HG03521 (cell line): ENCODE results near the gene TMC1.
"Not testable (repeated sequence)": the region's sequence is repeated elsewhere in the genome, so short reads cannot be mapped to it uniquely, and the experiment has no call there.

Experiments used
- ATAC-seq: cut with Tn5 transposase; IDR thresholded peaks from one replicate; pipeline ENCODE4 v1.9.1; 2021; ENCODE audit warnings: mild to moderate bottlenecking, moderate library complexity; ENCODE audit not compliant: unreplicated experiment

TMC1 gene

GRCh38 chr9:72856972-72857623 lies 335.7 kb downstream of the TMC1 start:
- no peak for ATAC-seq

- ATAC-seq: no peak
Observed at GRCh38 chr9:72857624-72857996, 336.2 kb downstream of the TMC1 start.

- no peak for ATAC-seq
Observed at GRCh38 chr9:72858089-72858912, 336.9 kb downstream of the TMC1 start.

- not testable (repeated sequence) for ATAC-seq
Observed at GRCh38 chr9:72862788-72863187, 341.4 kb downstream of the TMC1 start.

GRCh38 chr9:72863456-72864094 lies 342.2 kb downstream of the TMC1 start:
- ATAC-seq: no peak

GRCh38 chr9:72864327-72864726 lies 342.9 kb downstream of the TMC1 start:
- no peak for ATAC-seq

- no peak for ATAC-seq
Observed at GRCh38 chr9:72871685-72872084, 350.3 kb downstream of the TMC1 start.

- no peak for ATAC-seq
Observed at GRCh38 chr9:72872718-72873117, 351.3 kb downstream of the TMC1 start.

GRCh38 chr9:72873456-72873855 lies 352.0 kb downstream of the TMC1 start:
- no peak for ATAC-seq

- no peak for ATAC-seq
Observed at GRCh38 chr9:72874344-72874743, 352.9 kb downstream of the TMC1 start.

GRCh38 chr9:72875221-72875620 lies 353.8 kb downstream of the TMC1 start:
- ATAC-seq: no peak

- no peak for ATAC-seq
Observed at GRCh38 chr9:72880821-72881220, 359.4 kb downstream of the TMC1 start.

- ATAC-seq: no peak
Observed at GRCh38 chr9:72882117-72882775, 360.8 kb downstream of the TMC1 start.

- no peak for ATAC-seq
Observed at GRCh38 chr9:72883875-72884274, 362.5 kb downstream of the TMC1 start.

GRCh38 chr9:72884508-72884907 lies 363.1 kb downstream of the TMC1 start:
- ATAC-seq: no peak
